ENCODE measurements around the gene PCNT.

- TF ChIP-seq ZNF488 (tag by site-specific recombination; IDR thresholded peaks at IDR 0.05) (no peak), CTCF (tag by site-specific recombination; IDR thresholded peaks at IDR 0.05) (no peak), ZBTB26 (tag by site-specific recombination; optimal IDR thresholded peaks at IDR 0.05) (no peak), ZNF510 (tag by site-specific recombination; IDR thresholded peaks at IDR 0.05; ENCODE audit: insufficient replicate concordance) (no peak), ZNF394 (tag by site-specific recombination; IDR thresholded peaks at IDR 0.05; ENCODE audit: borderline replicate concordance) (no peak)
Measured at GRCh38 chr21:46402421-46402820, 78.5 kb downstream of the PCNT start.

Measured in HEK293 (cell line).